ENCODE measurements around the gene DLGAP5. TPM values are rescaled to one million over a fixed set of nuclear protein-coding genes. Genes with fewer than 3 reads are reported as not detected.

DLGAP5 gene
- total RNA-seq, 2 donors from 2014 or later = 10.5 to 35.9 TPM

DNA sequence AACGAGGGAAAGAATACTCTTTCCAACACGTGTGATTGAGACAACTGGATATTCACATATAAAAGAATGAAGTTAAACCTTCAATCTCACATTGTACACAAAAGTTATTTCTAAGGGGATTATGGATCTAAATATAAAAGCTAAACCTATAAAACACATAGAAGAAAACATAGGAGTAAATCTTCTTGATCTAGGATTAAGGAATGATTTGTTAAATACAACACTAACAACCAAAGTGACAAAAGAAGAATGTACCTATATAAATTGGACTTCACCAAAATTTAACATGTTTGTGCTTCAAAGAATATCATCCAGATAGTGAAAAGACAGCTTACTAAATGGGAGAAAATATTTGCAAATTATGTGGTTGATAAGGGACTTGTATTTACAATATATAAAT is 36.9 kb upstream of the DLGAP5 start:
- no peaks in the 10 kb centered on the region for H3K4me1 ChIP-seq
- H3K9me3 ChIP-seq = peaks cover 6% of the 10 kb centered on the region
- no peaks in the 10 kb centered on the region for H3K27me3 ChIP-seq
- H3K27ac ChIP-seq = no peak overlapping the region
- no peak overlapping the region for H3K4me3 ChIP-seq
- no peak for DNase-seq
- no peaks in the 10 kb centered on the region for H3K36me3 ChIP-seq
- no peak overlapping the region for H3K9ac ChIP-seq (ENCODE audit: low read depth in 2 of 2, low read length in 2 of 2)
- intact Hi-C loops (cut with DNase I) = no loop called here
- TF ChIP-seq, protein P1, sequence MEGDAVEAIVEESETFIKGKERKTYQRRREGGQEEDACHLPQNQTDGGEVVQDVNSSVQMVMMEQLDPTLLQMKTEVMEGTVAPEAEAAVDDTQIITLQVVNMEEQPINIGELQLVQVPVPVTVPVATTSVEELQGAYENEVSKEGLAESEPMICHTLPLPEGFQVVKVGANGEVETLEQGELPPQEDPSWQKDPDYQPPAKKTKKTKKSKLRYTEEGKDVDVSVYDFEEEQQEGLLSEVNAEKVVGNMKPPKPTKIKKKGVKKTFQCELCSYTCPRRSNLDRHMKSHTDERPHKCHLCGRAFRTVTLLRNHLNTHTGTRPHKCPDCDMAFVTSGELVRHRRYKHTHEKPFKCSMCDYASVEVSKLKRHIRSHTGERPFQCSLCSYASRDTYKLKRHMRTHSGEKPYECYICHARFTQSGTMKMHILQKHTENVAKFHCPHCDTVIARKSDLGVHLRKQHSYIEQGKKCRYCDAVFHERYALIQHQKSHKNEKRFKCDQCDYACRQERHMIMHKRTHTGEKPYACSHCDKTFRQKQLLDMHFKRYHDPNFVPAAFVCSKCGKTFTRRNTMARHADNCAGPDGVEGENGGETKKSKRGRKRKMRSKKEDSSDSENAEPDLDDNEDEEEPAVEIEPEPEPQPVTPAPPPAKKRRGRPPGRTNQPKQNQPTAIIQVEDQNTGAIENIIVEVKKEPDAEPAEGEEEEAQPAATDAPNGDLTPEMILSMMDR (IDR thresholded peaks at IDR 0.05) = no peak

DNA sequence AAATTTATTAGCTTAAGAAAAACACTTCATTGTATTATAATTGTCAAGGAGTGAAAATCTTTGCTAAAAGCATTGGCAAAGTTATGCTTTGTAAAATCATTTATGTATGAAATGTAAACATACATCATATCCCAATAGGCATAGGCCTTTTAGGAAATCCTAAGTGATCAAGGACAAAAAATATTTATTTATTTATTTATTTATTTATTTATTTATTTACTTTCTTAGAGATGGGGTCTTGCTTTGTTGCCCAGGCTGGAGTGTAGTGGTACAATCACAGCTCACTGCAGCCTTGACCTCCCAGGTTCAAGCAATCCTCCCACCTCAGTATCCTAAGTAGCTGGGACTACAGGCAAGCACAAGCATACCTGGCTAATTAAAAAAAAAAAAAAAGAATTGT is 32.0 kb upstream of the DLGAP5 start:
- Histone ChIP-seq H3K9ac (ENCODE audit: low read depth in 2 of 2, low read length in 2 of 2) (no peak overlapping the region), H3K36me3 (no peaks in the 10 kb centered on the region), H3K9me3 (peaks cover 6% of the 10 kb centered on the region), H3K4me1 (no peaks in the 10 kb centered on the region), H3K27me3 (no peaks in the 10 kb centered on the region), H3K27ac (no peak overlapping the region), H3K4me3 (no peak overlapping the region)
- TF ChIP-seq, protein P1 (IDR thresholded peaks at IDR 0.05) = no peak
- DNase-seq = no peak
- intact Hi-C loops (cut with DNase I) = no loop called here

DNA sequence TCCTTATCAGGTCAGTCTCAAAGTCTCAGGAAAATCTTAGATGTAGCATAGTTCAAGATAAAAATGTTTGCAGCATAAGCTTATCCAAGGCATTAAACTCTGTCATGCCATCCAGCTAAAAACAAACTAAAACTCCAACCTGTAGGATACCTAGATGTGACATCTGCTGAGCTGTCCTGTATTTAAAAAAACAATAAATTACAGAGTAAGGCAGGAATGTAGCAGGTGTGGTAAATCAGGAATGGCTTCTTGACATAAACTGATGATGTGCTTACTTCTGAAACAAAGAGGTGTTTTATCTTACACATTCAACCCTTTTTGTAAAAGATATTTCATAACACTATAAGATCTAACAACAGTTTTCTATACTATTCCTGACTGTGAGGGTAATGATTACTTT is 30.6 kb upstream of the DLGAP5 start:
- Histone ChIP-seq H3K27me3 (no peaks in the 10 kb centered on the region), H3K9me3 (peaks cover 5% of the 10 kb centered on the region), H3K4me3 (no peak overlapping the region), H3K9ac (ENCODE audit: low read depth in 2 of 2, low read length in 2 of 2) (no peak overlapping the region), H3K36me3 (no peaks in the 10 kb centered on the region), H3K27ac (no peak overlapping the region), H3K4me1 (no peaks in the 10 kb centered on the region)
- no peak for DNase-seq
- TF ChIP-seq, protein P1 (IDR thresholded peaks at IDR 0.05) = no peak
- intact Hi-C loops (cut with DNase I) = no loop called here

DNA sequence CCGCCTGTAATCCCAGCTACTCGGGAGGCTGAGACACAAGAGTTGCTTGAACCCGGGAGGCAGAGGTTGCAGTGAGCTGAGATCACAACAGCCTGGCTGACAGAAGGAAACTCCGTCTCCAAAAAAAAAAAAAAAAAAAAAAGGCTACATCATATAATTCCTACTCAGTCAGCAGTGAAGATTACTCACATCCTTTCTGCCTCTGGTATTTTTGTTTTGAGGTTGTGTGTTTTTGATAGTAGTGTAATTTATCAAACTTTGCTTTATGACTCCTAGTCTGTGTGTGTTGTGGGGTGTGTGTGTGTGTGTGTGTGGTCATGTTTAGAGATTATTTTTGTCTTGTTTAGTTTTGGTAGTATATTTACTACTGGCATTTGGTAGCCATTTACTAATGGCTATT is 29.8 kb upstream of the DLGAP5 start:
- Histone ChIP-seq H3K36me3 (no peaks in the 10 kb centered on the region), H3K4me1 (no peaks in the 10 kb centered on the region), H3K4me3 (no peak overlapping the region), H3K9me3 (no peaks in the 10 kb centered on the region), H3K27me3 (no peaks in the 10 kb centered on the region), H3K9ac (ENCODE audit: low read depth in 2 of 2, low read length in 2 of 2) (no peak overlapping the region), H3K27ac (no peak overlapping the region)
- intact Hi-C loops (cut with DNase I) = no loop called here
- DNase-seq = no peak
- TF ChIP-seq, protein P1 (IDR thresholded peaks at IDR 0.05) = no peak

DNA sequence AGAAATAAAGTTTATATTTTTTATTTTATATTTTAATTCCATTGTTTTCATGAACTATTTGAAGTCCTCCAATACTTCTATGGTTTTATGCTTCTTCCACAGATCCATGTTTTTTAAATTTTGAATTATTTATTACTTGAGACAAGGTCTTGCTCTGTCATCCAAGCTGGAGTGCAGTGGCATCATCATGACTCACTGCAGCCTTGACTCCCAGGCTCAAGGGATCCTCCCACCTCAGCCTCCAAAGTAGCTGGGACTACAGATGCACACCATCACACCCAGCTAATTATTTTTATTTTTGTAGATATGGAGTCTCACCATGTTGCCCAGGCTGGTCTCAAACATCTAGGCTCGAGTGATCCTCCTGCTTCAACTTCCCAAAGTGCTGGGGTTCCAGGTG is 28.8 kb upstream of the DLGAP5 start:
- H3K4me1 ChIP-seq = no peaks in the 10 kb centered on the region
- no peaks in the 10 kb centered on the region for H3K36me3 ChIP-seq
- no peaks in the 10 kb centered on the region for H3K9me3 ChIP-seq
- no peaks in the 10 kb centered on the region for H3K27me3 ChIP-seq
- TF ChIP-seq, protein P1 (IDR thresholded peaks at IDR 0.05) = no peak
- intact Hi-C loops (cut with DNase I) = no loop called here
- DNase-seq = no peak
- no peak overlapping the region for H3K27ac ChIP-seq
- no peak overlapping the region for H3K9ac ChIP-seq (ENCODE audit: low read depth in 2 of 2, low read length in 2 of 2)
- no peak overlapping the region for H3K4me3 ChIP-seq

DNA sequence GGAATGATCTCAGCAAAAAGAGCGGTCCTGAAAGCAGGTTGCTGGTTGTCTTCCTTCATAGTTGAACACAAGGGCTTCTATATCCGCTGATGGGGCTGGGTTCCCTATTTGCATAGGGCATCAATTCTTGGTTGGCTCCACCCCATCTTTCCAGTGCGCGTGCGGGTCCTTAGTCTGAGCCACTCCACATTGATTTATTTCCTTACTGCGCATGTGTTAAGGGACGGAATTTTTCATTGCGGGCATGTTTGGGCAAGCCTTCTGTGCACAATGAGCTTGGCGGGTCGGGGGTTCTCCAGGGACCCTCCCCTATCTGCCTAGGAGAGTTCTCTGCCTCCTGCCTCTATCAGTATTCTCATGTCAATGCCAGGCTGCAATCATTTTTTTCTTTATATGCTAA is 21.2 kb upstream of the DLGAP5 start:
- Histone ChIP-seq H3K9me3 (no peaks in the 10 kb centered on the region), H3K4me1 (no peaks in the 10 kb centered on the region), H3K27ac (no peak overlapping the region), H3K4me3 (no peak overlapping the region), H3K27me3 (no peaks in the 10 kb centered on the region), H3K36me3 (no peaks in the 10 kb centered on the region), H3K9ac (ENCODE audit: low read depth in 2 of 2, low read length in 2 of 2) (no peak overlapping the region)
- intact Hi-C loops (cut with DNase I) = loop anchor here (5.0 kb wide), 1 partner anchor 220 kb away; no protein-coding TSS in a partner anchor
- TF ChIP-seq, protein P1 (IDR thresholded peaks at IDR 0.05) = no peak
- no peak for DNase-seq
